ENCODE measurements around the gene OR4K1.

GRCh38 chr14:19974844-19975243, 44.1 kb downstream of the OR4K1 start:
- TF ChIP-seq, protein P1, sequence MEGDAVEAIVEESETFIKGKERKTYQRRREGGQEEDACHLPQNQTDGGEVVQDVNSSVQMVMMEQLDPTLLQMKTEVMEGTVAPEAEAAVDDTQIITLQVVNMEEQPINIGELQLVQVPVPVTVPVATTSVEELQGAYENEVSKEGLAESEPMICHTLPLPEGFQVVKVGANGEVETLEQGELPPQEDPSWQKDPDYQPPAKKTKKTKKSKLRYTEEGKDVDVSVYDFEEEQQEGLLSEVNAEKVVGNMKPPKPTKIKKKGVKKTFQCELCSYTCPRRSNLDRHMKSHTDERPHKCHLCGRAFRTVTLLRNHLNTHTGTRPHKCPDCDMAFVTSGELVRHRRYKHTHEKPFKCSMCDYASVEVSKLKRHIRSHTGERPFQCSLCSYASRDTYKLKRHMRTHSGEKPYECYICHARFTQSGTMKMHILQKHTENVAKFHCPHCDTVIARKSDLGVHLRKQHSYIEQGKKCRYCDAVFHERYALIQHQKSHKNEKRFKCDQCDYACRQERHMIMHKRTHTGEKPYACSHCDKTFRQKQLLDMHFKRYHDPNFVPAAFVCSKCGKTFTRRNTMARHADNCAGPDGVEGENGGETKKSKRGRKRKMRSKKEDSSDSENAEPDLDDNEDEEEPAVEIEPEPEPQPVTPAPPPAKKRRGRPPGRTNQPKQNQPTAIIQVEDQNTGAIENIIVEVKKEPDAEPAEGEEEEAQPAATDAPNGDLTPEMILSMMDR (IDR thresholded peaks at IDR 0.05 in 2 of 3, conservative IDR thresholded peaks at IDR 0.05 in 1 of 3; ENCODE audit: borderline replicate concordance in 1 of 3, insufficient read depth in 1 of 3, low read depth in 2 of 3, low read length in 2 of 3), result no peak
- TF ChIP-seq SP1 (IDR thresholded peaks at IDR 0.05; ENCODE audit: low read depth), result no peak
- TF ChIP-seq POLR2AphosphoS5 (IDR thresholded peaks at IDR 0.05; ENCODE audit: low read depth, low read length), result no peak
- no peak for TF ChIP-seq RAD21 (IDR thresholded peaks at IDR 0.05; ENCODE audit: low read depth)
- TF ChIP-seq POLR2A (IDR thresholded peaks at IDR 0.05; ENCODE audit: borderline replicate concordance, extremely low read depth, insufficient read depth, insufficient read length), result no peak
- no peak for TF ChIP-seq SIN3A (IDR thresholded peaks at IDR 0.05; ENCODE audit: low read depth)
- no peak for TF ChIP-seq EZH2 (IDR thresholded peaks at IDR 0.05)
- TF ChIP-seq ZNF274 (IDR thresholded peaks at IDR 0.05; ENCODE audit: low read depth, low read length), result no peak
- TF ChIP-seq CBX3 (IDR thresholded peaks at IDR 0.05; ENCODE audit: low read depth), result no peak
- TF ChIP-seq EGR1 (IDR thresholded peaks at IDR 0.05; ENCODE audit: low read depth), result no peak
- no peak for TF ChIP-seq ZFX (IDR thresholded peaks at IDR 0.05)

Measured in HCT116 (cell line).